ENCODE measurements around the gene FARS2. TPM values are rescaled to one million over a fixed set of nuclear protein-coding genes. Genes with fewer than 3 reads are reported as not detected.
A peak's percentile ranks its signal among the peaks of the same experiment; 100 is the strongest.

The FARS2 gene
- total and polyA plus RNA-seq, 5 donors = 13.9 to 19.6 (median 16.7) TPM

- 82% methylated on average over 8 of the region's 8 CpGs for WGBS
- intact Hi-C loops (cut with DNase I) = no loop called here
- Histone ChIP-seq H3K9me3 (ENCODE audit: control insufficient read depth, low read length) (no peaks in the 10 kb centered on the region), H3K4me3 (ENCODE audit: low read length) (no peak overlapping the region), H3K27ac (ENCODE audit: low read length) (no peak overlapping the region), H3K4me1 (ENCODE audit: control insufficient read depth, insufficient read depth, low read length) (no peaks in the 10 kb centered on the region), H3K27me3 (ENCODE audit: control insufficient read depth, insufficient read depth) (no peaks in the 10 kb centered on the region)
- DNase-seq (peak in 1 of 3 donors; percentile 24), ATAC-seq (peak in 1 of 2 donors; percentile 51)
Measured at GRCh38 chr6:5509106-5509505, 247.8 kb downstream of the FARS2 start.

GRCh38 chr6:5510331-5511133 lies 249.2 kb downstream of the FARS2 start:
- Histone ChIP-seq H3K27ac (ENCODE audit: low read length) (no peak overlapping the region), H3K27me3 (ENCODE audit: control insufficient read depth, insufficient read depth) (no peaks in the 10 kb centered on the region), H3K4me1 (ENCODE audit: control insufficient read depth, insufficient read depth, low read length) (no peaks in the 10 kb centered on the region), H3K4me3 (ENCODE audit: low read length) (no peak overlapping the region), H3K9me3 (ENCODE audit: control insufficient read depth, low read length) (no peaks in the 10 kb centered on the region)
- intact Hi-C loops (cut with DNase I) = no loop called here
- WGBS = 89% methylated on average over 24 of the region's 24 CpGs
- no peak for DNase-seq
- ATAC-seq = no peak

GRCh38 chr6:5511954-5512353 lies 250.6 kb downstream of the FARS2 start:
- WGBS = 73% methylated on average over 3 of the region's 3 CpGs
- Histone ChIP-seq H3K27me3 (ENCODE audit: control insufficient read depth, insufficient read depth) (no peaks in the 10 kb centered on the region), H3K9me3 (ENCODE audit: control insufficient read depth, low read length) (no peaks in the 10 kb centered on the region), H3K4me3 (ENCODE audit: low read length) (no peak overlapping the region), H3K4me1 (ENCODE audit: control insufficient read depth, insufficient read depth, low read length) (no peaks in the 10 kb centered on the region), H3K27ac (ENCODE audit: low read length) (no peak overlapping the region)
- ATAC-seq = no peak
- no peak for DNase-seq
- intact Hi-C loops (cut with DNase I) = no loop called here

GRCh38 chr6:5512422-5512821 lies 251.1 kb downstream of the FARS2 start:
- Histone ChIP-seq H3K27me3 (ENCODE audit: control insufficient read depth, insufficient read depth) (no peaks in the 10 kb centered on the region), H3K9me3 (ENCODE audit: control insufficient read depth, low read length) (no peaks in the 10 kb centered on the region), H3K4me1 (ENCODE audit: control insufficient read depth, insufficient read depth, low read length) (no peaks in the 10 kb centered on the region), H3K27ac (ENCODE audit: low read length) (no peak overlapping the region), H3K4me3 (ENCODE audit: low read length) (no peak overlapping the region)
- 91% methylated on average over 2 of the region's 2 CpGs for WGBS
- ATAC-seq (no peak), DNase-seq (no peak)
- intact Hi-C loops (cut with DNase I) = no loop called here

- WGBS = 89% methylated on average over 6 of the region's 6 CpGs
- Histone ChIP-seq H3K27me3 (ENCODE audit: control insufficient read depth, insufficient read depth) (no peaks in the 10 kb centered on the region), H3K27ac (ENCODE audit: low read length) (no peak overlapping the region), H3K9me3 (ENCODE audit: control insufficient read depth, low read length) (no peaks in the 10 kb centered on the region), H3K4me3 (ENCODE audit: low read length) (no peak overlapping the region), H3K4me1 (ENCODE audit: control insufficient read depth, insufficient read depth, low read length) (no peaks in the 10 kb centered on the region)
- DNase-seq (no peak), ATAC-seq (no peak)
- intact Hi-C loops (cut with DNase I) = no loop called here
Measured at GRCh38 chr6:5513408-5513807, 252.1 kb downstream of the FARS2 start.

- intact Hi-C loops (cut with DNase I) = no loop called here
Measured at GRCh38 chr6:5514353-5514752, 253.0 kb downstream of the FARS2 start.

GRCh38 chr6:5515200-5515599 lies 253.9 kb downstream of the FARS2 start:
- Histone ChIP-seq H3K4me1 (ENCODE audit: control insufficient read depth, insufficient read depth, low read length) (peaks cover 2% of the 10 kb centered on the region), H3K27me3 (ENCODE audit: control insufficient read depth, insufficient read depth) (no peaks in the 10 kb centered on the region), H3K4me3 (ENCODE audit: low read length) (no peak overlapping the region), H3K27ac (ENCODE audit: low read length) (no peak overlapping the region), H3K9me3 (ENCODE audit: control insufficient read depth, low read length) (no peaks in the 10 kb centered on the region)
- ATAC-seq = no peak
- intact Hi-C loops (cut with DNase I) = no loop called here
- no peak for DNase-seq
- 97% methylated on average over 4 of the region's 4 CpGs for WGBS

More at GRCh38 chr6:5514353-5514752, 253.0 kb downstream of the FARS2 start:
- no peaks in the 10 kb centered on the region for H3K27me3 ChIP-seq (ENCODE audit: control insufficient read depth, insufficient read depth)
- no peak overlapping the region for H3K27ac ChIP-seq (ENCODE audit: low read length)
- no peak for DNase-seq
- H3K4me3 ChIP-seq (ENCODE audit: low read length) = no peak overlapping the region
- H3K9me3 ChIP-seq (ENCODE audit: control insufficient read depth, low read length) = no peaks in the 10 kb centered on the region
- H3K4me1 ChIP-seq (ENCODE audit: control insufficient read depth, insufficient read depth, low read length) = peaks cover 2% of the 10 kb centered on the region
- ATAC-seq = no peak

GRCh38 chr6:5516036-5516435 lies 254.7 kb downstream of the FARS2 start:
- DNase-seq (no peak), ATAC-seq (no peak)
- Histone ChIP-seq H3K9me3 (ENCODE audit: control insufficient read depth, low read length) (no peaks in the 10 kb centered on the region), H3K27ac (ENCODE audit: low read length) (no peak overlapping the region), H3K27me3 (ENCODE audit: control insufficient read depth, insufficient read depth) (no peaks in the 10 kb centered on the region), H3K4me3 (ENCODE audit: low read length) (no peak overlapping the region), H3K4me1 (ENCODE audit: control insufficient read depth, insufficient read depth, low read length) (peaks cover 2% of the 10 kb centered on the region)
- intact Hi-C loops (cut with DNase I) = no loop called here
- 91% methylated on average over 6 of the region's 6 CpGs for whole genome bisulfite sequencing

- intact Hi-C loops (cut with DNase I) = no loop called here
- Histone ChIP-seq H3K27ac (ENCODE audit: low read length) (no peak overlapping the region), H3K4me1 (ENCODE audit: control insufficient read depth, insufficient read depth, low read length) (peaks cover 2% of the 10 kb centered on the region), H3K9me3 (ENCODE audit: control insufficient read depth, low read length) (no peaks in the 10 kb centered on the region), H3K4me3 (ENCODE audit: low read length) (no peak overlapping the region), H3K27me3 (ENCODE audit: control insufficient read depth, insufficient read depth) (no peaks in the 10 kb centered on the region)
- DNase-seq = no peak
- no peak for ATAC-seq
- WGBS = 95% methylated on average over 2 of the region's 2 CpGs
Measured at GRCh38 chr6:5517796-5518195, 256.5 kb downstream of the FARS2 start.

GRCh38 chr6:5518936-5519491 lies 257.7 kb downstream of the FARS2 start:
- DNase-seq (no peak), ATAC-seq (no peak)
- H3K27me3 ChIP-seq (ENCODE audit: control insufficient read depth, insufficient read depth) = no peaks in the 10 kb centered on the region
- no peak overlapping the region for H3K27ac ChIP-seq (ENCODE audit: low read length)
- H3K4me3 ChIP-seq (ENCODE audit: low read length) = no peak overlapping the region
- intact Hi-C loops (cut with DNase I) = no loop called here
- H3K4me1 ChIP-seq (ENCODE audit: control insufficient read depth, insufficient read depth, low read length) = peaks cover 2% of the 10 kb centered on the region
- no peaks in the 10 kb centered on the region for H3K9me3 ChIP-seq (ENCODE audit: control insufficient read depth, low read length)

GRCh38 chr6:5520796-5521195 lies 259.5 kb downstream of the FARS2 start:
- no peak for DNase-seq
- Histone ChIP-seq H3K27me3 (ENCODE audit: control insufficient read depth, insufficient read depth) (no peaks in the 10 kb centered on the region), H3K27ac (ENCODE audit: low read length) (no peak overlapping the region), H3K9me3 (ENCODE audit: control insufficient read depth, low read length) (no peaks in the 10 kb centered on the region), H3K4me1 (ENCODE audit: control insufficient read depth, insufficient read depth, low read length) (peaks cover 2% of the 10 kb centered on the region), H3K4me3 (ENCODE audit: low read length) (no peak overlapping the region)
- 88% methylated on average over 2 of the region's 2 CpGs for WGBS
- no peak for ATAC-seq
- intact Hi-C loops (cut with DNase I) = no loop called here

All from right cardiac atrium (tissue), 5 donors.